Upper lobe of left lung (tissue), 4 donors: ENCODE data around the gene SMG1.

Source experiments
- EP300 ChIP-seq, 4 donors: sonication (generic); formaldehyde crosslinking; IDR thresholded peaks; one replicate each; pipeline ENCODE4 v1.5.1; 2017; ENCODE audit warnings: antibody characterized with exemption in 4 of 4, control low read depth in 2 of 4
- POLR2A ChIP-seq, 4 donors: fragments of 450-650 bp; IDR thresholded peaks; one replicate each; pipeline ENCODE4 v1.5.1; 2016 to 2017; ENCODE audit warnings: antibody characterized with exemption in 4 of 4, mild to moderate bottlenecking in 2 of 4
- POLR2AphosphoS5 ChIP-seq, 2 donors: sonication (generic); formaldehyde crosslinking; IDR thresholded peaks; one replicate each; pipeline ENCODE4 v1.5.1; 2017; ENCODE audit warnings: antibody characterized with exemption in 2 of 2
- TF ChIP-seq, protein P1 (sequence below), 6 experiments: fragments of 450-650 bp in 4 of 6; fragments of 200-600 bp in 2 of 6; sonication (generic) in 2 of 6; IDR thresholded peaks; one replicate each; pipeline ENCODE4 v1.5.1; 2016 to 2019; ENCODE audit warnings: antibody characterized with exemption in 6 of 6

GRCh38 chr16:18966791-18967190 is 40.6 kb upstream of the SMG1 start:
- TF ChIP-seq, protein P1, sequence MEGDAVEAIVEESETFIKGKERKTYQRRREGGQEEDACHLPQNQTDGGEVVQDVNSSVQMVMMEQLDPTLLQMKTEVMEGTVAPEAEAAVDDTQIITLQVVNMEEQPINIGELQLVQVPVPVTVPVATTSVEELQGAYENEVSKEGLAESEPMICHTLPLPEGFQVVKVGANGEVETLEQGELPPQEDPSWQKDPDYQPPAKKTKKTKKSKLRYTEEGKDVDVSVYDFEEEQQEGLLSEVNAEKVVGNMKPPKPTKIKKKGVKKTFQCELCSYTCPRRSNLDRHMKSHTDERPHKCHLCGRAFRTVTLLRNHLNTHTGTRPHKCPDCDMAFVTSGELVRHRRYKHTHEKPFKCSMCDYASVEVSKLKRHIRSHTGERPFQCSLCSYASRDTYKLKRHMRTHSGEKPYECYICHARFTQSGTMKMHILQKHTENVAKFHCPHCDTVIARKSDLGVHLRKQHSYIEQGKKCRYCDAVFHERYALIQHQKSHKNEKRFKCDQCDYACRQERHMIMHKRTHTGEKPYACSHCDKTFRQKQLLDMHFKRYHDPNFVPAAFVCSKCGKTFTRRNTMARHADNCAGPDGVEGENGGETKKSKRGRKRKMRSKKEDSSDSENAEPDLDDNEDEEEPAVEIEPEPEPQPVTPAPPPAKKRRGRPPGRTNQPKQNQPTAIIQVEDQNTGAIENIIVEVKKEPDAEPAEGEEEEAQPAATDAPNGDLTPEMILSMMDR (IDR thresholded peaks at IDR 0.05): no peak
- TF ChIP-seq POLR2A (IDR thresholded peaks at IDR 0.05): no peak
- TF ChIP-seq EP300 (IDR thresholded peaks at IDR 0.05): no peak
- no peak for TF ChIP-seq POLR2AphosphoS5 (IDR thresholded peaks at IDR 0.05)
